HG02981 (cell line): Measurements from ENCODE around the gene CSF2.

ENCODE experiments used
- ATAC-seq: cut with Tn5 transposase; IDR thresholded peaks from one replicate; pipeline ENCODE4 v1.9.1; 2021; ENCODE audit warnings: mild to moderate bottlenecking, moderate library complexity; ENCODE audit not compliant: unreplicated experiment

The CSF2 gene

GRCh38 chr5:132073231-132074013 lies at the start of gene CSF2:
TSS of gene CSF2 (plus strand) at chr5:132073789. CDS start at chr5:132073824, 35 bp downstream.
- ATAC-seq, result no peak

- ATAC-seq, result no peak
Measured at GRCh38 chr5:132024117-132024435, 49.5 kb upstream of the CSF2 start.

GRCh38 chr5:132024789-132025402 lies 48.7 kb upstream of the CSF2 start:
- no peak for ATAC-seq

- ATAC-seq, result no peak
Measured at GRCh38 chr5:132025403-132025971, 48.1 kb upstream of the CSF2 start.

- no peak for ATAC-seq
Measured at GRCh38 chr5:132026516-132027008, 47.0 kb upstream of the CSF2 start.

GRCh38 chr5:132027027-132027426 lies 46.6 kb upstream of the CSF2 start:
- no peak for ATAC-seq

GRCh38 chr5:132029609-132030330 lies 43.8 kb upstream of the CSF2 start:
- ATAC-seq, result no peak

- ATAC-seq, result no peak
Measured at GRCh38 chr5:132030610-132031009, 43.0 kb upstream of the CSF2 start.

GRCh38 chr5:132032196-132032595 lies 41.4 kb upstream of the CSF2 start:
- no peak for ATAC-seq

GRCh38 chr5:132033122-132033521 lies 40.5 kb upstream of the CSF2 start:
- ATAC-seq, result no peak

- ATAC-seq, result no peak
Measured at GRCh38 chr5:132037353-132037752, 36.2 kb upstream of the CSF2 start.

GRCh38 chr5:132044207-132044606 lies 29.4 kb upstream of the CSF2 start:
- no peak for ATAC-seq

- no peak for ATAC-seq
Measured at GRCh38 chr5:132046880-132047299, 26.7 kb upstream of the CSF2 start.

- no peak for ATAC-seq
Measured at GRCh38 chr5:132049093-132049492, 24.5 kb upstream of the CSF2 start.

GRCh38 chr5:132049559-132049958 lies 24.0 kb upstream of the CSF2 start:
- no peak for ATAC-seq

- ATAC-seq, result no peak
Measured at GRCh38 chr5:132050136-132050535, 23.5 kb upstream of the CSF2 start.

GRCh38 chr5:132050661-132051552 lies 22.7 kb upstream of the CSF2 start:
- ATAC-seq, result no peak

- ATAC-seq, result no peak
Measured at GRCh38 chr5:132052520-132052919, 21.1 kb upstream of the CSF2 start.

GRCh38 chr5:132053483-132053882 lies 20.1 kb upstream of the CSF2 start:
- no peak for ATAC-seq

- no peak for ATAC-seq
Measured at GRCh38 chr5:132054031-132054696, 19.4 kb upstream of the CSF2 start.
